Astrocyte (in vitro differentiated cells and primary cell): ENCODE results near the gene TP53TG3E.
"Not testable (repeated sequence)": the region's sequence is repeated elsewhere in the genome, so short reads cannot be mapped to it uniquely, and the experiment has no call there.

Experiments used
- EZH2 ChIP-seq: IDR thresholded peaks from 2 replicates; pipeline ENCODE4 v1.6.1; 2012; ENCODE audit warnings: mild to moderate bottlenecking, low read length, inconsistent platforms; ENCODE audit not compliant: insufficient read depth
- TF ChIP-seq, protein P1 (sequence below): IDR thresholded peaks from 2 replicates; pipeline ENCODE4 v1.5.1; 2011; ENCODE audit warnings: low read depth, mild to moderate bottlenecking, inconsistent platforms, low read length, moderate library complexity; ENCODE audit not compliant: insufficient read depth

DNA sequence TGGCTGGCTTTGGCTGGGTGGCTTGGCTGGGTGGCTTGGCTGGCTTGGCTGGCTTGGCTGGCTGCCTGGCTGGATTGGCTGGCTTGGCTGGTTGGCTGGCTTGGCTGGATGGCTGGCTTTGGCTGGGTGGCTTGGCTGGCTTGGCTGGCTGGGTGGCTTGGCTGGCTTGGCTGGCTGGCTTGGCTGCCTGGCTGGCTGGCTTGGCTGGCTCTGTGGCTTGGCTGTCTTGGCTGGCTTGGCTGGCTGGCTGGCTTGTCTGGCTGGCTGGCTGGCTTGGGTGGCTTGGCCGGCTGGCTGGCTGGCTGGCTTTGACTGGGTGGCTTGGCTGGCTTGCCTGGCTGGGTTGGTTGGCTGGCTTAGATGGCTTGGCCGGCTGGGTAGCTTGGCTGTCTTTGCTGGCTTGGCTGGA lies 34.4 kb downstream of the TP53TG3E start:
- TF ChIP-seq, protein P1, sequence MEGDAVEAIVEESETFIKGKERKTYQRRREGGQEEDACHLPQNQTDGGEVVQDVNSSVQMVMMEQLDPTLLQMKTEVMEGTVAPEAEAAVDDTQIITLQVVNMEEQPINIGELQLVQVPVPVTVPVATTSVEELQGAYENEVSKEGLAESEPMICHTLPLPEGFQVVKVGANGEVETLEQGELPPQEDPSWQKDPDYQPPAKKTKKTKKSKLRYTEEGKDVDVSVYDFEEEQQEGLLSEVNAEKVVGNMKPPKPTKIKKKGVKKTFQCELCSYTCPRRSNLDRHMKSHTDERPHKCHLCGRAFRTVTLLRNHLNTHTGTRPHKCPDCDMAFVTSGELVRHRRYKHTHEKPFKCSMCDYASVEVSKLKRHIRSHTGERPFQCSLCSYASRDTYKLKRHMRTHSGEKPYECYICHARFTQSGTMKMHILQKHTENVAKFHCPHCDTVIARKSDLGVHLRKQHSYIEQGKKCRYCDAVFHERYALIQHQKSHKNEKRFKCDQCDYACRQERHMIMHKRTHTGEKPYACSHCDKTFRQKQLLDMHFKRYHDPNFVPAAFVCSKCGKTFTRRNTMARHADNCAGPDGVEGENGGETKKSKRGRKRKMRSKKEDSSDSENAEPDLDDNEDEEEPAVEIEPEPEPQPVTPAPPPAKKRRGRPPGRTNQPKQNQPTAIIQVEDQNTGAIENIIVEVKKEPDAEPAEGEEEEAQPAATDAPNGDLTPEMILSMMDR, result not testable (repeated sequence)
- not testable (repeated sequence) for TF ChIP-seq EZH2
